Measurements from ENCODE around the gene NRARP. TPM values are rescaled to one million over a fixed set of nuclear protein-coding genes. Genes with fewer than 3 reads are reported as not detected.

The NRARP gene
- total RNA-seq, 1 experiment from 2014 or later: 23.8 TPM

DNA sequence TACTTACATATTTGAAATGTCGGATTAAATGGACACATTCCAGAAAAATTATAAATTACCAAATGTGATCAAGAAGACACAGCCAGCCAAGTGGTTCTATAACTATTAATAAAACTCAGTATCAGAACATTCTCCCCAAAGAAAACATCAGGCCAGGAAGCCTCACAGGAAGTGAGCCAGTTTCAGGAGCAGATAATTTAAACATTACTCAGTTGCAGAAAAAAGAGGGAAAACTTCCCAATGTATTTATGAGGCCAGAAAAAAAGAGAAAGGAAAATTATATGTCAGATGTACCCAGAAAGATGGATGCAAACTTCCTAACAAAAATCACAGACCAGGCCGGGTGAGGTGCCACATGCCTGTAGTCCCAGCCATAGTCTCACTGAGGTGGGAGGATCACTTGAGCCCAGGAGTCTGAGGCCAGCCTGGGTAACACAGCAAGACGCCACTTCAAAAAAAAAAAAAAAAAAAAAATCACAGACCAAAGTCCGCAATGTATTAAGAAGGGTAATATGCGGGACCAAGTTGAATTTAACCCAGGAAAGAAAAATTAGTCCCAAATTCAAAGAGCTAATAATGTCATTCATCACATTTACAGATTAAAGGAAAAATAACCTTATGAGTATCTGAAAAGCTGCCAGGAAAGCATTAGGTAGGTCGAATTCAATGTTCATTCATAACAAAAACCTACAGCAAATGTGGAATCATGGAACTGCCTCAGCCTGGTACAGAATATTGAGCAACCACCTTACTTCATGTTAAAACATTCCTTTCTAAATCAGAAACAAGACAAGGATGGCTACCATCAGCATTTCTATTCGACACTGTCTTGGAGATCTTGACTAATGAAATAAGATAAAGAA lies 37.2 kb upstream of the NRARP start:
- peaks cover 3 to 10% (median 4%) of the 10 kb centered on the region in 3 experiments; a peak in 5 of 7 replicates for H3K36me3 Mint-ChIP-seq (ENCODE audit: insufficient read depth in 1 of 3, low read depth in 3 of 3)
- TF ChIP-seq, protein P1, sequence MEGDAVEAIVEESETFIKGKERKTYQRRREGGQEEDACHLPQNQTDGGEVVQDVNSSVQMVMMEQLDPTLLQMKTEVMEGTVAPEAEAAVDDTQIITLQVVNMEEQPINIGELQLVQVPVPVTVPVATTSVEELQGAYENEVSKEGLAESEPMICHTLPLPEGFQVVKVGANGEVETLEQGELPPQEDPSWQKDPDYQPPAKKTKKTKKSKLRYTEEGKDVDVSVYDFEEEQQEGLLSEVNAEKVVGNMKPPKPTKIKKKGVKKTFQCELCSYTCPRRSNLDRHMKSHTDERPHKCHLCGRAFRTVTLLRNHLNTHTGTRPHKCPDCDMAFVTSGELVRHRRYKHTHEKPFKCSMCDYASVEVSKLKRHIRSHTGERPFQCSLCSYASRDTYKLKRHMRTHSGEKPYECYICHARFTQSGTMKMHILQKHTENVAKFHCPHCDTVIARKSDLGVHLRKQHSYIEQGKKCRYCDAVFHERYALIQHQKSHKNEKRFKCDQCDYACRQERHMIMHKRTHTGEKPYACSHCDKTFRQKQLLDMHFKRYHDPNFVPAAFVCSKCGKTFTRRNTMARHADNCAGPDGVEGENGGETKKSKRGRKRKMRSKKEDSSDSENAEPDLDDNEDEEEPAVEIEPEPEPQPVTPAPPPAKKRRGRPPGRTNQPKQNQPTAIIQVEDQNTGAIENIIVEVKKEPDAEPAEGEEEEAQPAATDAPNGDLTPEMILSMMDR (conservative IDR thresholded peaks at IDR 0.05): no peak
- Histone ChIP-seq H2BK20ac (ENCODE audit: low read depth, low read length, poor library complexity, severe bottlenecking) (no peak overlapping the region), H3K4me2 (ENCODE audit: insufficient read depth, insufficient read length, low read length) (no peak overlapping the region), H2AFZ (ENCODE audit: low read length) (no peak overlapping the region), H2BK5ac (ENCODE audit: insufficient read length, low read length) (no peak overlapping the region), H4K5ac (ENCODE audit: insufficient read length, low read depth, low read length) (no peak overlapping the region), H3K9me3 (ENCODE audit: control insufficient read depth, low read depth, low read length) (no peaks in the 10 kb centered on the region), H4K91ac (ENCODE audit: insufficient read length, low read depth, low read length) (no peak overlapping the region), H4K8ac (replicated peaks; ENCODE audit: insufficient read length, low read depth, low read length) (no peak overlapping the region), H3K79me1 (ENCODE audit: insufficient read depth, low read depth, low read length, poor library complexity, severe bottlenecking) (no peaks in the 10 kb centered on the region), H3K56ac (ENCODE audit: insufficient read length, low read depth, low read length) (no peak overlapping the region), H3K23ac (ENCODE audit: insufficient read length, low read depth, low read length) (no peak overlapping the region), H4K20me1 (ENCODE audit: control insufficient read depth, insufficient read depth, insufficient read length) (no peaks in the 10 kb centered on the region), H3K23me2 (ENCODE audit: insufficient read length, low read depth, low read length, poor library complexity, severe bottlenecking) (no peaks in the 10 kb centered on the region), H2AK5ac (ENCODE audit: insufficient read length, low read length) (no peak overlapping the region), H3K4me1 (ENCODE audit: insufficient read depth, low read length) (no peaks in the 10 kb centered on the region), H2BK15ac (ENCODE audit: low read depth, low read length) (no peak overlapping the region), H3K79me2 (ENCODE audit: insufficient read depth, low read length) (no peaks in the 10 kb centered on the region), H2BK120ac (ENCODE audit: low read depth, low read length, poor library complexity, severe bottlenecking) (no peak overlapping the region), H3T11ph (ENCODE audit: low read length) (no peak overlapping the region), H3K14ac (ENCODE audit: insufficient read depth, low read length) (no peak overlapping the region), H3K27me3 (ENCODE audit: insufficient read depth, low read length) (no peaks in the 10 kb centered on the region), H3K18ac (ENCODE audit: insufficient read length, low read depth, low read length) (no peak overlapping the region), H3K27ac (ENCODE audit: insufficient read length, low read depth, low read length) (no peak overlapping the region), H3K4ac (ENCODE audit: low read depth, low read length) (no peak overlapping the region), H3K9ac (ENCODE audit: extremely low read depth, insufficient read length, low read length) (no peak overlapping the region), H2BK12ac (ENCODE audit: insufficient read length, low read depth, low read length) (no peak overlapping the region)
- no CpG with 5 or more reads among the region's 7 CpGs for WGBS (ENCODE audit: extremely low coverage, insufficient read length, low lambda C conversion rate)
- peaks cover 26% of the 10 kb centered on the region for H3K27me3 Mint-ChIP-seq (ENCODE audit: low read depth)
- peaks cover 41 to 76% of the 10 kb centered on the region in 2 experiments for H3K9me3 Mint-ChIP-seq
- H3K4me3 Mint-ChIP-seq: no peak overlapping the region
- no peak for DNase-seq
- H3K27ac Mint-ChIP-seq: no peak overlapping the region
- no peaks in the 10 kb centered on the region for H3K4me1 Mint-ChIP-seq
